SK-N-SH treated with all-trans-retinoic acid at 6 μM for 48 hours (cell line): Measurements from ENCODE around the gene PRORP.

Experiments
- ARNTL ChIP-seq: fragments of 450-650 bp; formaldehyde crosslinking; IDR thresholded peaks from 2 replicates; pipeline ENCODE4 v1.5.0; 2020; ENCODE audit warnings: low read depth, mild to moderate bottlenecking, moderate library complexity, borderline replicate concordance
- BACH2 ChIP-seq: fragments of 250-450 bp; sonication (Bioruptor Pico); IDR thresholded peaks from 2 replicates; pipeline ENCODE4 v1.9.0; 2021; ENCODE audit warnings: mild to moderate bottlenecking, borderline replicate concordance
- CSDC2 ChIP-seq: fragments of 250-450 bp; sonication (Bioruptor Pico); IDR thresholded peaks from 2 replicates; pipeline ENCODE4 v1.5.0; 2020; ENCODE audit warnings: mild to moderate bottlenecking, moderate library complexity
- RARB ChIP-seq: fragments of 250-450 bp; sonication (Bioruptor Pico); IDR thresholded peaks from 2 replicates; pipeline ENCODE4 v1.8.0; 2021; ENCODE audit warnings: mild to moderate bottlenecking, moderate library complexity
- SNAI2 ChIP-seq: fragments of 250-450 bp; sonication (Bioruptor Pico); IDR thresholded peaks from 2 replicates; pipeline ENCODE4 v1.5.0; 2020; ENCODE audit warnings: mild to moderate bottlenecking, moderate library complexity
- TOX ChIP-seq: fragments of 250-450 bp; sonication (Bioruptor Pico); IDR thresholded peaks from 2 replicates; pipeline ENCODE4 v1.8.0; 2021; ENCODE audit warnings: mild to moderate bottlenecking, moderate library complexity, borderline replicate concordance

DNA sequence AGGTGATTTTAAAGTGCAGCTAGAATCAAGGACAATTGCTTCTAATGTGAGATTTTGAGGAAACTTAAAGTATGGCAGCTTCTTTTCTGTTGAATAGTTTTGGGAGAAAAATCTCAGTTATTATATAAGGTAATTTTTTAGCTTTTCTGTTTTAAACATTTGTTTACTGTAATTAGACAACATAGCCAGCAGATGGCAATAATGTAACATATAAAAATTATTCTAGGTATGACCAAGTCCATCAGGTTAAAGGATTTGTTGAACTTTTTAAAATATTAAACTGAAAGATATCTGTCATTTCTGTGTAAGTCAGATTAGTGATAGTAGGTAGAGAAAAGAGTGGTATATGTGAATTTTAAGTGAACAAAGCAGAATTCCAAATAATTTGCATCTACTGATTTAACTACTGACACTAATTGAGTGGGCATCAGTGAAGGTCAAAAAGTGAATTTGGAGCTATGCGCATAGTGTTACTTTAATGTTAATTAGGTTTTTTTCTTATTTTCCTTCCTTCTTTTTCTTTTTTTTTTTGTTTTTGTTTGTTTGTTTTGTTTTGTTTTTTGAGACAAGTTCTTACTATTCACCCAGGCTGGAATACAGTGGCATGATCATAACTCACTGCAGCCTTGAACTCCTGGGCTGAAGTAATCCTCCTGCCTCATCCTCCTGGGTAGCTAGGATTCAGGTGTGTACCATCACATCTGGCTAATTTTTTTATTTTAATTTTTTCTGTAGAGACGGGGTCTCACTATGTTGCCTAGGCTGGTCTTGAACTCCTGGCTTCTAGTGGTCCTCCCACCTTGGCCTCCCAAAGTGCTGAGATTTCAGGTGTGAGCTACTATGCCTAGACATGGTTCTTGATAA, 18.6 kb downstream of the PRORP start:
- TF ChIP-seq CSDC2 (CRISPR knock-in tag) (no peak), BACH2 (CRISPR knock-in tag) (no peak), SNAI2 (CRISPR knock-in tag) (no peak), TOX (CRISPR knock-in tag) (no peak), RARB (CRISPR knock-in tag) (no peak), ARNTL (CRISPR knock-in tag) (no peak)
